Liver (tissue), 9 donors: ENCODE data around the gene PHKG2. TPM values are rescaled to one million over a fixed set of nuclear protein-coding genes. Genes with fewer than 3 reads are reported as not detected.

Experiments used
- DNase-seq: peaks from one replicate; pipeline ENCODE4 v3.0.0-alpha.2; 2017; ENCODE audit warnings: low spot score
- H3K27ac ChIP-seq, 2 donors: one replicate each; pipeline ENCODE4 v1.7.0; 2013; ENCODE audit warnings: inconsistent platforms in 2 of 2, low read length in 2 of 2, control low read depth in 1 of 2, low read depth in 1 of 2, mild to moderate bottlenecking in 1 of 2
- H3K27me3 ChIP-seq, 4 donors: one replicate each; pipeline versions ENCODE4 v1.6.1 to v1.7.0; 2013; ENCODE audit warnings: low read length in 3 of 4, inconsistent platforms in 1 of 4, mild to moderate bottlenecking in 1 of 4, moderate library complexity in 1 of 4; ENCODE audit not compliant: control insufficient read depth in 4 of 4, insufficient read depth in 4 of 4
- H3K36me3 ChIP-seq, 4 donors: one replicate each; pipeline versions ENCODE4 v1.6.1 to v1.7.0; 2013; ENCODE audit warnings: low read length in 3 of 4, mild to moderate bottlenecking in 3 of 4, low read depth in 1 of 4, moderate library complexity in 1 of 4; ENCODE audit not compliant: control insufficient read depth in 4 of 4, insufficient read depth in 3 of 4
- H3K4me1 ChIP-seq, 4 donors: one replicate each; pipeline versions ENCODE4 v1.6.1 to v1.7.0; 2013; ENCODE audit warnings: low read length in 3 of 4, mild to moderate bottlenecking in 3 of 4, moderate library complexity in 1 of 4; ENCODE audit not compliant: control insufficient read depth in 4 of 4, insufficient read depth in 4 of 4
- H3K4me3 ChIP-seq, 3 donors: one replicate each; pipeline versions ENCODE4 v1.6.1 to v1.7.0; 2013; ENCODE audit warnings: low read length in 3 of 3, control low read depth in 1 of 3, low read depth in 1 of 3, mild to moderate bottlenecking in 1 of 3
- H3K9ac ChIP-seq, 2 donors: one replicate each; pipeline ENCODE4 v1.7.0; 2013; ENCODE audit warnings: low read length in 2 of 2, mild to moderate bottlenecking in 2 of 2, moderate library complexity in 2 of 2, control low read depth in 1 of 2, low read depth in 1 of 2
- H3K9me3 ChIP-seq, 4 donors: one replicate each; pipeline versions ENCODE4 v1.6.1 to v1.7.0; 2013; ENCODE audit warnings: low read length in 3 of 4; ENCODE audit not compliant: control insufficient read depth in 4 of 4
- CTCF ChIP-seq: fragments of 150-350 bp; IDR thresholded peaks from 2 replicates; pipeline ENCODE4 v1.5.1; 2017; ENCODE audit warnings: improper control_type of control experiment, low read depth, low read length; ENCODE audit not compliant: missing input control
- EGR1 ChIP-seq, 2 donors: IDR thresholded peaks; 2 replicates each; pipeline ENCODE4 v1.6.1; 2016 to 2018; ENCODE audit warnings: antibody characterized with exemption in 2 of 2, low read depth in 2 of 2
- FOXA1 ChIP-seq: IDR thresholded peaks from 2 replicates; pipeline ENCODE4 v1.6.1; 2016; ENCODE audit warnings: antibody characterized with exemption
- FOXA2 ChIP-seq: IDR thresholded peaks from 2 replicates; pipeline ENCODE4 v1.6.1; 2016; ENCODE audit warnings: antibody characterized with exemption
- GABPA ChIP-seq, 2 donors: IDR thresholded peaks in 1 of 2; conservative IDR thresholded peaks in 1 of 2; 2 replicates each; pipeline ENCODE4 v1.6.1; 2016; ENCODE audit warnings: antibody characterized with exemption in 2 of 2, mild to moderate bottlenecking in 1 of 2, moderate library complexity in 1 of 2
- HNF4A ChIP-seq, 2 donors: conservative IDR thresholded peaks; 2 replicates each; pipeline ENCODE4 v1.6.1; 2016; ENCODE audit warnings: antibody characterized with exemption in 2 of 2, mild to moderate bottlenecking in 2 of 2
- HNF4G ChIP-seq: IDR thresholded peaks from 2 replicates; pipeline ENCODE4 v1.6.1; 2016; ENCODE audit warnings: antibody characterized with exemption
- JUND ChIP-seq, 2 donors: IDR thresholded peaks; 2 replicates each; pipeline ENCODE4 v1.6.1; 2016; ENCODE audit warnings: antibody characterized with exemption in 2 of 2
- NR2F2 ChIP-seq: IDR thresholded peaks from 2 replicates; pipeline ENCODE4 v1.6.1; 2016; ENCODE audit warnings: antibody characterized with exemption
- RAD21 ChIP-seq, 2 donors: IDR thresholded peaks; 2 replicates each; pipeline ENCODE4 v1.6.1; 2016; ENCODE audit warnings: antibody characterized with exemption in 2 of 2, mild to moderate bottlenecking in 2 of 2
- RXRA ChIP-seq, 2 donors: IDR thresholded peaks; 2 replicates each; pipeline ENCODE4 v1.6.1; 2017 to 2018; ENCODE audit warnings: antibody characterized with exemption in 2 of 2, mild to moderate bottlenecking in 1 of 2
- SP1 ChIP-seq: IDR thresholded peaks from 2 replicates; pipeline ENCODE4 v1.6.1; 2018; ENCODE audit warnings: antibody characterized with exemption, mild to moderate bottlenecking
- TAF1 ChIP-seq: conservative IDR thresholded peaks from 2 replicates; pipeline ENCODE4 v1.6.1; 2016; ENCODE audit warnings: antibody characterized with exemption, mild to moderate bottlenecking
- YY1 ChIP-seq: IDR thresholded peaks from 2 replicates; pipeline ENCODE4 v1.6.1; 2016; ENCODE audit warnings: antibody characterized with exemption, mild to moderate bottlenecking
- WGBS: extraction: QIAGEN DNeasy Blood & Tissue Kit; methylation state at CpG from one replicate; pipeline ENCODE4 v1.1.7; 2013; 5-methylcytosine and 5-hydroxymethylcytosine counted together
- polyA plus RNA-seq, 2 donors: library from polyadenylated mRNA; stranded (reverse) in 1 of 2; unstranded in 1 of 2; fragments of 200-250 nt in 1 of 2; fragments of >200 nt in 1 of 2; fragmentation: Nextera tagmentation in 1 of 2; extraction: Ambion mirVana in 1 of 2; gene quantifications; one replicate each; pipeline versions ENCODE4 v1.2.1 to v1.2.3, GENCODE V29; 2013 to 2015
- total RNA-seq, 2 donors: library from RNA; depleted of rRNA; stranded (reverse); fragments of >200 nt; gene quantifications; one replicate each; pipeline ENCODE4 v1.2.3, GENCODE V29; 2014
- TF ChIP-seq, protein P1 (sequence below): IDR thresholded peaks from 2 replicates; pipeline ENCODE4 v1.6.1; 2016; ENCODE audit warnings: antibody characterized with exemption
- TF ChIP-seq, protein P2 (sequence below): IDR thresholded peaks from 2 replicates; pipeline ENCODE4 v1.6.1; 2016; ENCODE audit warnings: antibody characterized with exemption
- TF ChIP-seq, protein P3 (sequence below): IDR thresholded peaks from 2 replicates; pipeline ENCODE4 v1.6.1; 2016; ENCODE audit warnings: antibody characterized with exemption, mild to moderate bottlenecking
- donor health status: healthy.
- donor health status: healthy.
- donor health status: healthy.
- donor health status: healthy.
- donor health status: healthy.

PHKG2 gene
- total and polyA plus RNA-seq, 4 donors, result 9.2 to 21.2 (median 17.9) TPM

DNA sequence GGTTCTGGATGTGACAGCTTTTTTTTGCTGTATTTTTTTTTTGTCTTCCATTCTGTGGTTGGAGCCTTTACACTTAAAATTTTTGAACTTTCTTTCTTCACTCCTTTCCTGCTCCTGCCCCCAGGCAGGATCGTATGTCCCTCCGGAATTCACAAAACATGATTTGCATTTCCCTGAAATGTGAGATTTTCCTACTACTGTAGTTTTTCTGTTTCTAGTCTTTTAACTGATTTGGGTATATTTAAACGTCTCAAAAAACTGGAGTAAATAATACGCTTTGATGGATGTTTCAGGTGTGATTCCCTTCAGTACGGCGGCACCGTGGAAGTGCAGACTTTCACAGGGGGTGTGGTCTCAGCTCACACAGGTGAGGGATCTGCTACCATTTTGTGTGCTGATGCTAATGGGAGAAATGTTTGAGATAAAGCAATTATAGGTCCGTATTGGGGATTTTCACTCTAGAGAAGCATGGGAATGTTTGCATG is 48.6 kb upstream of the PHKG2 start:
- Histone ChIP-seq H3K4me1 (peaks cover 0 to 24% (median 20%) of the 10 kb centered on the region in 4 donors), H3K27ac (peak overlapping the region; percentile 100), H3K9ac (peak overlapping the region; percentile 49 to 53), H3K4me3 (peak overlapping the region; percentile 60 to 82 (median 81)), H3K9me3 (no peaks in the 10 kb centered on the region), H3K36me3 (peaks cover 10 to 28% (median 19%) of the 10 kb centered on the region in 4 donors), H3K27me3 (no peaks in the 10 kb centered on the region)
- WGBS, result 33% methylated on average over 8 of the region's 8 CpGs
- no peak for DNase-seq
- no peak for TF ChIP-seq SP1
- TF ChIP-seq, protein P1, sequence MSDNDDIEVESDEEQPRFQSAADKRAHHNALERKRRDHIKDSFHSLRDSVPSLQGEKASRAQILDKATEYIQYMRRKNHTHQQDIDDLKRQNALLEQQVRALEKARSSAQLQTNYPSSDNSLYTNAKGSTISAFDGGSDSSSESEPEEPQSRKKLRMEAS, result no peak

- H3K27me3 ChIP-seq, result no peaks in the 10 kb centered on the region
- H3K4me1 ChIP-seq, result peaks cover 0 to 24% (median 20%) of the 10 kb centered on the region in 4 donors
- 63% methylated on average over 9 of the region's 9 CpGs for WGBS
- H3K9me3 ChIP-seq, result no peaks in the 10 kb centered on the region
- H3K9ac ChIP-seq, result no peak overlapping the region
- no peak for TF ChIP-seq HNF4G
- TF ChIP-seq RAD21 (IDR thresholded peaks at IDR 0.05), result no peak
- no peak for TF ChIP-seq TAF1
- TF ChIP-seq CTCF, result no peak
- no peak for TF ChIP-seq FOXA1
- TF ChIP-seq EGR1 (IDR thresholded peaks at IDR 0.05; ENCODE audit: low read depth in 2 of 2), result no peak
- no peak for TF ChIP-seq FOXA2
- TF ChIP-seq HNF4A (conservative IDR thresholded peaks at IDR 0.05), result no peak
- TF ChIP-seq NR2F2, result no peak
- TF ChIP-seq YY1, result no peak
- TF ChIP-seq, protein P1, result no peak
- TF ChIP-seq RXRA (IDR thresholded peaks at IDR 0.05), result no peak
- TF ChIP-seq JUND (IDR thresholded peaks at IDR 0.05), result no peak
- TF ChIP-seq GABPA (IDR thresholded peaks at IDR 0.05 in 1 of 2, conservative IDR thresholded peaks at IDR 0.05 in 1 of 2), result no peak
- TF ChIP-seq, protein P2, sequence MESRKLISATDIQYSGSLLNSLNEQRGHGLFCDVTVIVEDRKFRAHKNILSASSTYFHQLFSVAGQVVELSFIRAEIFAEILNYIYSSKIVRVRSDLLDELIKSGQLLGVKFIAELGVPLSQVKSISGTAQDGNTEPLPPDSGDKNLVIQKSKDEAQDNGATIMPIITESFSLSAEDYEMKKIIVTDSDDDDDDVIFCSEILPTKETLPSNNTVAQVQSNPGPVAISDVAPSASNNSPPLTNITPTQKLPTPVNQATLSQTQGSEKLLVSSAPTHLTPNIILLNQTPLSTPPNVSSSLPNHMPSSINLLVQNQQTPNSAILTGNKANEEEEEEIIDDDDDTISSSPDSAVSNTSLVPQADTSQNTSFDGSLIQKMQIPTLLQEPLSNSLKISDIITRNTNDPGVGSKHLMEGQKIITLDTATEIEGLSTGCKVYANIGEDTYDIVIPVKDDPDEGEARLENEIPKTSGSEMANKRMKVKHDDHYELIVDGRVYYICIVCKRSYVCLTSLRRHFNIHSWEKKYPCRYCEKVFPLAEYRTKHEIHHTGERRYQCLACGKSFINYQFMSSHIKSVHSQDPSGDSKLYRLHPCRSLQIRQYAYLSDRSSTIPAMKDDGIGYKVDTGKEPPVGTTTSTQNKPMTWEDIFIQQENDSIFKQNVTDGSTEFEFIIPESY, result no peak
- TF ChIP-seq, protein P3, sequence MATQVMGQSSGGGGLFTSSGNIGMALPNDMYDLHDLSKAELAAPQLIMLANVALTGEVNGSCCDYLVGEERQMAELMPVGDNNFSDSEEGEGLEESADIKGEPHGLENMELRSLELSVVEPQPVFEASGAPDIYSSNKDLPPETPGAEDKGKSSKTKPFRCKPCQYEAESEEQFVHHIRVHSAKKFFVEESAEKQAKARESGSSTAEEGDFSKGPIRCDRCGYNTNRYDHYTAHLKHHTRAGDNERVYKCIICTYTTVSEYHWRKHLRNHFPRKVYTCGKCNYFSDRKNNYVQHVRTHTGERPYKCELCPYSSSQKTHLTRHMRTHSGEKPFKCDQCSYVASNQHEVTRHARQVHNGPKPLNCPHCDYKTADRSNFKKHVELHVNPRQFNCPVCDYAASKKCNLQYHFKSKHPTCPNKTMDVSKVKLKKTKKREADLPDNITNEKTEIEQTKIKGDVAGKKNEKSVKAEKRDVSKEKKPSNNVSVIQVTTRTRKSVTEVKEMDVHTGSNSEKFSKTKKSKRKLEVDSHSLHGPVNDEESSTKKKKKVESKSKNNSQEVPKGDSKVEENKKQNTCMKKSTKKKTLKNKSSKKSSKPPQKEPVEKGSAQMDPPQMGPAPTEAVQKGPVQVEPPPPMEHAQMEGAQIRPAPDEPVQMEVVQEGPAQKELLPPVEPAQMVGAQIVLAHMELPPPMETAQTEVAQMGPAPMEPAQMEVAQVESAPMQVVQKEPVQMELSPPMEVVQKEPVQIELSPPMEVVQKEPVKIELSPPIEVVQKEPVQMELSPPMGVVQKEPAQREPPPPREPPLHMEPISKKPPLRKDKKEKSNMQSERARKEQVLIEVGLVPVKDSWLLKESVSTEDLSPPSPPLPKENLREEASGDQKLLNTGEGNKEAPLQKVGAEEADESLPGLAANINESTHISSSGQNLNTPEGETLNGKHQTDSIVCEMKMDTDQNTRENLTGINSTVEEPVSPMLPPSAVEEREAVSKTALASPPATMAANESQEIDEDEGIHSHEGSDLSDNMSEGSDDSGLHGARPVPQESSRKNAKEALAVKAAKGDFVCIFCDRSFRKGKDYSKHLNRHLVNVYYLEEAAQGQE, result no peak
- no peak for TF ChIP-seq SP1
- DNase-seq, result no peak
- H3K4me3 ChIP-seq, result no peak overlapping the region
- peaks cover 15 to 33% (median 23%) of the 10 kb centered on the region in 4 donors for H3K36me3 ChIP-seq
- no peak overlapping the region for H3K27ac ChIP-seq
Observed at GRCh38 chr16:30700491-30700890, 47.7 kb upstream of the PHKG2 start.
